HG03378 (cell line): ENCODE measurements around the gene WDR73.

Source experiments
- ATAC-seq: cut with Tn5 transposase; IDR thresholded peaks from one replicate; pipeline ENCODE4 v1.9.1; 2021; ENCODE audit warnings: mild to moderate bottlenecking, moderate library complexity; ENCODE audit not compliant: unreplicated experiment

WDR73 gene

DNA sequence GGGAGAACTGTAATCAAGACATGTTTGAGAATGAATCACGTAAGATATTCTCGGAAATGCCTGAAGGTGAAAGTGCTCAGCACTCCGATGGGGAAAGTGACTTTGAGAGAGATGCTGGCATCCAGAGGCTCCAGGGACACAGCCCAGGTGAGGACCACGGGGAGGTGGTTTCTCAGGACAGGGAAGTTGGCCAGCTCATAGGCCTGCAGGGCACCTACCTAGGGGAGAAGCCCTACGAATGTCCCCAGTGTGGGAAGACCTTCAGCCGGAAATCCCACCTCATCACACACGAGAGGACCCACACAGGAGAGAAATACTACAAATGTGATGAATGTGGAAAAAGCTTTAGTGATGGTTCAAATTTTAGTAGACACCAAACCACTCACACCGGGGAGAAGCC, 33.5 kb downstream of the WDR73 start:
- no peak for ATAC-seq

DNA sequence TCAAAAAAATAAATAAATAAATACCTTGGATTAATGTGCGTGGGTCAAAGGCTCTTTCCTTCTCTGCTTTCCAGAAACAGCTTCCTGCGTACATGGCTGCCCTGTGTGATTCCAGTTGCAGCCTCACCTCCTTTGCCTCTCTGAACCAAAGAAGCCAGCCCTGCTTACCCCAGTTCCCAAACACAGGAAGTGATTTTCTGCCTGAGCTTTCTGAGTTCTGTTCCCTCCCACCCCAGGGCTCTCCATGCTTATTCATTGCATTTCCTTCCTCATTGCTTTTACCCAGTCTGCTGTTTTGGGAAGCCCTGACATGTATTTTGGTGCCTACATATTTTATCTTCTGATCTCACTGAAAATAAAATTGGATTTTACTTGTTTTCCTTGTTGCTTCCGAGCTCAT, 37.8 kb downstream of the WDR73 start:
- no peak for ATAC-seq

DNA sequence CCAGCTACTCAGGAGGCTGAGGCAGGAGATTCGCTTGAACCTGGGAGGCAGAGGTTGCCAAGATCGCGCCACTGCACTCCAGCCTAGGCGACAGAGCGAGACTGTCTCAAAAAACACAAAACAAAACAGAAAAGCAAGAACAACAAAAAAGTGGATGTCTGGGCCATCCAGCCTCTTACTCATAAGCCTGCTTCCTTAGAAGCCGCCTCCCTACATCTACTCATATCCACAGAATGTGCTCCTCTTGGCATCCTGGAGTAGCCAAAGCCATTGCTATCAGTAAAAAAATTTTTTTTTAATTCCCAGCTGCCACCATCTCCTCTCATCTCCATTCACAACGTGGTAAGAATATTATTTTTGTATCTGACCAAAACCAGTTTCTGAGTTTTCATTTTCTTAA, 42.5 kb downstream of the WDR73 start:
- no peak for ATAC-seq

DNA sequence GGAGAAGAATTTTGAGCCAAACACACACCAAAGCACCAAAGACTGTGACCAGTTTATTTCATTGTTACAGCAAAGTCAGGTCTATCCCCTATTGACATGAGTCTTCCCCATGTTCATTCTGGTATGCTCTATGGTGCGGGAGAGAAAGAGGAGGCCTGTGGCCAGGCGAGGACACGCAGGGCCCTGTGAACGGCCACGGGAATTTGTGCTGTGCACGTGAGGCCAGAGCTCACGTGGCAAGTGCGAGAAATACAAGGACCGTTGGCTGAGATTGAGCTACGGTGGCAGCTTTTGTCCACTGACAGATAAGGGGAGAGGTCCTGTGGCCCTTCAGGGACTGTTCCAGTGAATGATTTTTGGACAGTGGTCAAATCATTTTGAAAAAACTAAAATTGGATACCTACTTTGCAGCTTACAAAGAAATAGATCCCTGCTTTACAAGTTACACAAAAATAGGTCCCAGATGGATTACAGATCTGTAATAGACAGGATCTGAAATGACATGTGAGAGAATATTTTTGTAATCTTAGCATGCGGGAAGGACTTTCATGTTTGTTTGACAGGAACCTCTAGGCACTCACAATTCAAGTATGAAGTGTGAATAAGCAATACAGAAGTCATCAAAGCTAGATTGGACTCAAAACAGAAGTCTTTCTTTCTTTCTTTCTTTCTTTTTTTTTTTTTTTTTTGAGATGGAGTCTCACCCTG, 44.1 kb downstream of the WDR73 start:
- no peak for ATAC-seq

DNA sequence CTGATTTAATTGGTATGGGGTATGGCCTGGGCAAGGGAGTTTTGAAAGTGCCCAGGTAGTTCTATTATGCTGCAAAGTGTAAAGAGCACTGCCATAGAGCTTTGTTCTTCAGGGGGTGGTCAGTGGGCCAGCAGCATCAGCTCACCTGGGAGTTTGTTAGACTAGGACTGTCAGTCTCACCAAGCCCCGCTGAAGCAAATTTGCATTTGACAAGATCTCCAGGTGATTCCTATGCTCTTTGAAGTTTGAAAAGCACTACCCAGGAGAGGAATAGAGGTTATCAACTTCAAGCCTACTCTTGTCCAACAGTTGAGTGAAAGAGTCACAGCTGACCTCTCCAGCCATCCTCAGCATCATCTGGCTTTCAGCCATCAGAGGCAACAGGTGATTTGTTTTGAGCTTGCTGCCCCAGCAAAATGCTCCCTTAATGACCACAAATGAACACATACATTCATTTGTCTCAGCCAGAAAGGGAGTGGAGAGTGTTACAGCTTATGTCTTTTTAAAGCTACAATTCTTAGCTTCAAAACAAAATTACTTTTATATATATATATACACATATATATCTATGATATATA, 45.3 kb downstream of the WDR73 start:
- ATAC-seq: no peak

DNA sequence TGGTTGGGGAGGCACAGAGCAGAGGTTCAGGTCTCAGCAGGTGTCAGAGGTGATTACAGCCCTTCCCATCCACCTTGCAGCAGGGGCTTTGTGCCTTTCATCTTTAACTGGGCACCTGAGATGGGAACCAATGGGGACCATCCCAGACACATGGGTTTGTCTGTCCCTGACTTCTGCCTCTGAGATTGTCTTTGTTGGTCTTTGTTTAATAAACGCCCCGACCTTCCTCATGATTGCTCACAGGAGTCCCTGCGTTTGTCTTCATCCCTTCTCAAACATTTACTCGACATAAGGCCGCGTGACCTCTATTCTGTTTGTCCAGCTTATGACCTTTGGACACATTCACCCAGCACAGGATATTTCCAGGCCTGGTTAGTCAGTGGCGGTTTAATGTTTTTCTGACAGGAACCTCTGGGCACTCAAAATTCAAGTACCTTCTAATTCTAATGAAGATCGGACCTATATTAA, 47.4 kb downstream of the WDR73 start:
- ATAC-seq: no peak

DNA sequence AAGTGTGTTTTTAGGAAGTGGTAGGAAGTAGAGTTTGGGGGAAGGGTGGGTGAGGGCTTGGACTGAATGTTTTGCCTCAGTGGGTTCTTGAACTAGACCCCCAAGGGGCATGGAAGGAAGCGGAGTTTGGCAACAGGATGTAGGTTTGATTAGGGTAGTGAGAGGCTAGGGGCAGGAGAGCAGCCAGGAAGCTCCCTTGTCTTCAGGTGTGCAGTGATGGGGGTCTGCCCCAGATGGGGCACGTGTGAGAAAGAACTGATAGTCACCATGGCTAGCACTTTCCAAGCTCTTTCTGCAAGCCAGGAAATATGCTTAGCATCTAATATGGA, 48.6 kb downstream of the WDR73 start:
- no peak for ATAC-seq

DNA sequence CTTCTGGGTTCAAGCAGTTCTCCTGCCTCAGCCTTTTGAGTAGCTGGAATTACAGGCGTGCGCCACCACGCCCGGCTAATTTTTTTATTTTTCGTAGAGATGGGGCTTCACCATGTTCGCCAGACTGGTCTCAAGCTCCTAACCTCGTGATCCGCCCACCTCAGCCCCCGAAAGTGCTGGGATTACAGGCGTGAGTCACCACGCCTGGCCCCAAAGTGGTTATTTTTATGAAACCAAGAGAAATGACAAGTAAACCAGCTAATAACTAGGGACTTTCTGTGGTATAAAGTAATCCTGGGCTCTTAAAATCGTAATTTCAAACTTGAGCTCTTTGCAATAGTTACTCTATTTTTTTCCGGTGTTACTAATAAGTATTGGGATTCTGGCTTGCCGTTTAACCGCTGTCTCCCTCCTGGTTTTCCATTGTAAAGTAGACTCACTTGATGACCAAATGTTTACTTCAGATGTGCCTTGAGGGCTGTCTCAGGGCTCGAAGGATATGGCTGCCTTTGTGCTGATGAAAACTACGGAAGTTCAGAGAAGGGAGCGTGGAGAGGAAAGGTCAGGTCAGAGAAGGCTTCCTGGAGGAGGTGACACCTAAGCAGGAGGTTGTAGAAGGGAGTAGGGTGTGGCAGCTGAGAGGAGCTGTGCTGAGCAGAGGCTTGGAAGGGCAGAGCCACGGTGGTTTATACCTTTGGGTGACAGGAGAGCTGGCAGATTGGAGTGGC, 49.1 kb downstream of the WDR73 start:
- ATAC-seq: no peak

DNA sequence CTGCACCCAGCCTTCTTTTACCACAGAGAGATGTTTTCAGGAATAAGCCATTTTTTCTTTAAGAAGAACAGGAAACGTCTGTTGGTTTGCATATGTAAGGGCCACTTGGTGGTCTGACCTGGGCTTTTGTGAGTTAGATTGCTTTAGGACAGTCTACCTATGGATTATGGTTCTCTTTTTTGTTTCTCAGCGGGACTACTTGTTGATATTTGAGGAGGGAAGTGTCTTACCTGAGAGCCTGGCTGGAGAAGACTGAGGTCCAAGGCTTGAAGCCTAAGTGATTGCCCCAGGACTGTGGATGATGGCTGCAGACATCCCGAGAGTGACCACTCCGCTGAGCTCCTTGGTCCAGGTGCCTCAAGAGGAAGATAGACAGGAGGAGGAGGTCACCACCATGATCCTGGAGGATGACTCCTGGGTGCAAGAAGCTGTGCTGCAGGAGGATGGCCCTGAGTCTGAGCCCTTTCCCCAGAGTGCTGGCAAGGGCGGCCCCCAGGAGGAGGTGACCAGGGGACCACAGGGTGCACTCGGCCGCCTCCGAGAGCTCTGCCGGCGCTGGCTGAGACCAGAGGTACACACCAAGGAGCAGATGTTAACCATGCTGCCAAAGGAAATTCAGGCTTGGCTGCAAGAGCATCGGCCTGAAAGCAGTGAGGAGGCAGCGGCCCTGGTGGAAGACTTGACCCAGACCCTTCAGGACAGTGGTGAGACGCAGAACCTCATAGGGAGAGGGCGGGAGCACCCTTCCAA, 50.3 kb downstream of the WDR73 start:
- ATAC-seq: no peak

DNA sequence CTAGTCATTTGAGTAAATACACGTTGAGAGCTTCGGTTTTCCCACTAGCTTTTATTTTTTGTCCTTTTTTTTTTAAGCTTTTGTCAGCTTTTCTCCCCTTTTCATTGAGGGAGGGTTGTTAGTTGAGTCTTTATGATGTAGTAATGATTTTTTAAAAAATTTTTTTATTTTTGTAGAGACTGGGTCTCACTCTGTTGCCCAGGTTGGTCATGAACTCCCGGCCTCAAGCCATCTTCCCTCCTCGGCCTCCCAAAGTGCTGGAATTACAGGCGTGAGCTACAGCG, 52.6 kb downstream of the WDR73 start:
- no peak for ATAC-seq

DNA sequence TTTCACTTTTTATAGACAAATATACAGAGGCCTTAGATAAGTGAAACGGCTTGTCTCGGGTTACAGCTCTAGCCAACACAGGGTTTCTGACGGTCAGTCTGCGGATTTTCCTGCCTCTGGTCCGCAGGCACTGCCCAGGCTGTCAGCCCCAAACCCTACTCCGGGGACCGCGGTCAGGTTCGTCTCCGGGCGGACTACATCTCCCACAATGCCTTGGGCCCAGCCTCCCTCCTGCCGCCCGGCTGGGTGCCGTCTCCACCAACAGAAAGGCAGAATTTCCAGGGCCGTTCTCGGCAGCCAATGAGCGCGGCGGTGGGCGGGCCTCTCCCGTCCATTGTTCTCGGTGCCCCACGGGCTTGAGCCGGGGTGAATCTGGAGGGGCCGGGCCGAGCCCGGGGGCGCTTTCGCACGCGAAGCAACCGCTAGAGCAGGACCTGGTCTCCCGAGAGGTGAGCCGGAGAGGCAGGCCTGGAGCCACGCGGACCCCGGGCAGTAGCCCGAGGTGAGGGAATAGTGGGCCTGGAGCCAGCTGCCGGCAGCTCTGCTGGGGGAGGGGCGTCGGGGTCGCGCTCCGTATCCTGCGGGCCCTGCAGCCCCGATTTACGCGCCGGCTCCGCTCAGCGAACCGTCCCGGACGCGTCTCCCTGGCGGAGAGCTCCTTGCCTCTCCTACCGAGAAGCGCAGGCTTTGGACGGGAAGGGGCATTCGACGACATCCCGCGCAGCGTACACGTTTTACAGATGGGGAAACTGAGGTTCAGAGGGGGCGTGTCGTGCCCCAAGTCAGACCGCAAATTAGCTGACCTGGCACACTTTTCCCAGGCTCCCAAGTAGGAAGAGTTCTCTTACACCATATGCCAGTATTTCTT, 53.2 kb downstream of the WDR73 start, which contains the start of gene ZSCAN2:
Gene ZSCAN2 (plus strand): TSS at position 323 of the 868 bp plus-strand sequence. CDS start 2,919 bp downstream, outside the sequence.
- ATAC-seq: peak; percentile 88

DNA sequence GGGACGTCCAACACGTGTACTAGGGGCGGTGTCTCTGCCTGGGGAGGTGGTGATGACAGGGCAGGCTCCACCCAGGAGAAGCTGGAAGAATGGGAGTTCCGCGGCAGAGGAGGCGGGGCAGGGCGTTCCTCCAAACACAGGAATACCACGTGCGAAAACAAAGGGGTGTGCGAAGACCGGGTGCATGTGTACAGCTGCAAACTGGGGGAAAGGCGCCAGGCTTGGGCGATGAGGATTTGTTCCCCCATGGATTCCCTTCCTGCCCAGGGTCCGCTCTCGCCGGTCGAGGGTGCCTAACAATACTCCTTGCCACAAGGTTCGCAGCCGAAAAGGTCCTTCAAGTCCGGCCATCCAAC, 53.8 kb downstream of the WDR73 start:
- ATAC-seq: peak; percentile 8

DNA sequence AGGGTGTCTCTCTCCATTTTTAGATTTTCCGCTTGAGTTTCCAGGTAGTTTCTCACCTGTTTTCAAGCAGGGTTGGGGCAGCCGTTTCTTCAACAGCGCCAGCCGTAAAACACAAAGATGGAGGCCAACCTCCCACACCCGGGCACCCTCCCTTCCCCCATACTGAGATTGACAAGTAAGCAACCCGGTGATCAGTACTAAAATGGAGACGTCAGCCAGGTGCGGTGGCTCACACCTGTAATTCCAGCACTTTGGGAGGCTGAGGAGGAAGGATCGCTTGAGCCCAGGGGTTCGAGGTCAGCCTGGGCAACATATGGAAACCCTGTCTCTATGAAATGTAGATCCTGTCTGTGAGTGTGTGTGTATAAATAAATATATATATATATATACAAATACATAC, 54.2 kb downstream of the WDR73 start:
- no peak for ATAC-seq

DNA sequence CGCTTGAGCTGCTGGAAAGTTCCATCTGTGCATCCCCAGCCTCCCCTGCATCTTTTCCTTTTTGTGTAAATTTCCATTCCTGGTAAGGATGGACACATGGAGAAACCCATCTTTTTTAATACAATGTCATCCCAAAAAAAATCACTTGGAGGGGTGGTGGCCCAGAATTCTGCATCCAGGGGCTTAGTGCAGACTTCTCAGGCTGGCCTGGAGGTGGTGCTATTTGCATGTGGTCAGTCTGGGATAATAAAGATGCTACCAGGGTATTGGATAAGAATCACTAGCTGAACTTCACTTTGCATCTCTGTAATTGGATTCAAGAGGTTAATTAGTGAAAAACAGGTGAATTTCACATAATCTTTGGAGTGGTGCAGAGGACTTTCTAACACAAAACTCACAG, 55.1 kb downstream of the WDR73 start:
- ATAC-seq: no peak

DNA sequence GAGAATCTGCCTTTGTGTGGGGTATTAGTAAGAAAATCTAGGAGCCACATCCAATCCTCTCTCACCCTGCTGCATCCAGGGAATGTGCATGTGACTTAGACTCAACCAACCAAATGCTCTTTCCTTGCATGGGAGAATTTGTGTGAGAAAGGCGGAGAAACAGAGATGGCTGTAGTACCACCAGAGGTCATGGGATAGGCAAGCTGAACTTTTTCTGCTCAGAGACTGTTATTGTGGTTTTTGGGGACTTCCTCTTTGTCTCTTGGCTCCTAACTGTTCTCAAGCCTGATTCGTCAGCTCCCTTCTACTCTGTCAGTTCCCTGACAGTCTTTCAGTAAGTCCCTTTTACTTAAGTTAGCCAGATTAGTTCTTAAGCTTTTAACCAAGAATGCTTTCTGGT, 55.8 kb downstream of the WDR73 start:
- ATAC-seq: peak; percentile 61

DNA sequence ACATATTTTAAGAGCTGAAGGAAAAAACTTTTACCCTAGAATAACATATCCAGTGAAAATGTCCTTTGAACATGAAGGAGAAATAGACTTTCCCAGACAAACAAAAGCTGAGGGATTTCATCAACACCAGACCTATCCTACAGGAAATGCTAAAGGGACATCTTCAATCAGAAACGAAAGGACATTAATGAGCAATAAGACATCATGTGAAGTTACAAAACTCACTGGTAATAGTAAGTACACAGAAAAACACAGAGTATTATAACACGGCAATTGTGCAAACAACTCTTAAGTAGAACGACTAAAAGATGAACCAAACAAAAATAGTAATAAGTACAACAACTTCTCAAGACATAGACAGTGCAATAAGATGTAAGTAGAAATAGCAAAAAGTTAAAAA, 56.8 kb downstream of the WDR73 start:
- no peak for ATAC-seq

DNA sequence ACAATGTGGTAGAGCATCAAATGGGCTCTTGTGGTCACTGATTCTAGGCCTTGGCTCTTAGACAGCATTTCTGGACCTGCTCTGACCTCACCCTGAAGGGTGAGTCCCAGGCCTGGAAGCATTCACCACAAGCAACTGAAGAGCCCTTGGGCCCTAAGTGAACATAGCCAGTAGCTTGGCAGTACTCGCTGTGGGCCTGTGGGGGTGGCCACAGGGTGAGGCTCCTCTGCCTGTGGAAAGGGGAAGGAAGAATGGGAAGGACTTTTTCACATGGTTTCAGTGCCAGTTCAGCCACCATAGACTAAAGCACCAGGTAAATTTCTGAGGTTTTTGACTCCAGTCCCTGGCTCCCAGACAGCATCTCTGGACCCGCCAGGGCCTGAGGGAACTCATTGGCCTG, 58.4 kb downstream of the WDR73 start:
- ATAC-seq: no peak

DNA sequence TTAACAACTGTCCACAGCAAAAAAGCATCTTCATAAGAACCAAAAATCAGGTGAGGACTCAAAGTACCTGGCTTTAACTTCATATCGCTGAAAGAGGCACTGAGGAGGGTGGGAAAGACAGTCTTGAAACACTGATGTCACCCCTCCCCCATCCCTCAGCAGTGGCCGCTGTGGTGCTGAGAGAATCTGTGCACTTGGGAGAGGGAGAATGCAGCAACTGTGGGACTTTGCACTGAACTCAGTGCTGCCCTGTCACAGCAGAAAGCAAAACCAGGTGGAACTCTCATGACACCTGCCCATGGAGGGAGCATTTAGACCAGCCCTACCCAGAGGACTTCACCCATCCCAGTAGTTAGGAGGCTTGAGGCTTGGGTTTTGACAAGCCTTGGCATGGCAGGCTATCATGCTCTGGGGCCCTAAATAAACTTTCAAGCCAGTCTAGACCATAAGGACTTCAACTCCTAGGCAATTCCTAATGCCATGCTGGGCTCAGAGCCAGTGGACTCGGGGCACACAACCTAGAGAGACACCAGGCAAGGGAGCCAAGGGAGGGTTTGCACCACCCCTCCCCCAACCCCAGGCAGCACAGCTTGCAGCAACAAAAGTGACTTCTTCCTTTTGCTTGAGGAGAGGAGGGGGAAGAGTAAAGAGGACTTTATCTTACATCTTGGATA, 59.3 kb downstream of the WDR73 start:
- no peak for ATAC-seq

DNA sequence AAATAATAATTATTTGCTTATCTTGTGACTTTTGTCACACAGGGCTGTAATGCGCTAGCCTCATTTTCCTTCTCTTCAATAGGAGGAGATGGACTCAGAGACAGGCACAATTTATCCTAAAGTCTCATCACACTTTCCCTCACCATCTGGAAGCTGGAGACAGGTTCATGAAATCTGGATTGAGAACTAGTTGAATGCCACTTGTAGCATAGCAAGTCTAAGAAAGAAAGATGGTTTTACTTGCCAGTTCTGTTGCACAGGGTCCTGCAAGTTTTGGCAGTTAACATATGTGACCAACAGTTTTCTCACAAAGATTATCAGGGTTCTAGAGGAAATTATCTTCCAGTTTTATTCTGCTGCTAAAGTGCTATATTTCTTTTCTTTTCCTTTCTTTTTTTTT, 62.3 kb downstream of the WDR73 start:
- no peak for ATAC-seq

DNA sequence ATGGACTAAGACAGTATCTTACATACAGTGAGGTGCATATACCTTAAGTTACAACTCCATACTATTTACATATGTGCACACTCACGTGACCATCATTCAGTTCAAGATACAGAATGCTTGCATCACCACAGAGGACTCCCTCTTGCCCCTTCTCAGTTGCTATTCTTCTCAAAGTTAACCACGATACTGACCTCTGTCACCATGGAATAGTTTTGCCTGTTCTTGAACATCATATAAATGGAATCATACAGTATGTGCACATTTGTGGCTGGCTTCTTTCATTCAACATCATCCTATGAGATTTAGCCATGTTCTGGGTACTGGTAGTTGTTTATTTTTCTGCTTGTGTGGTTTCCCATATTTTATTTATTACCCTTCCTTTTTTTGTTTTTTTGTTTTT, 63.7 kb downstream of the WDR73 start:
- ATAC-seq: no peak
